DMS53 treated with DMSO at 0.1 percent for 48 hours (cell line): ENCODE measurements around the gene ZNF175.

ENCODE experiments used
- DNase-seq: peaks from one replicate; lab custom pipeline; 2025; ENCODE audit not compliant: unreplicated experiment; lab: John Stamatoyannopoulos, UW

ZNF175 gene

GRCh38 chr19:51549533-51550324 is 21.4 kb upstream of the ZNF175 start:
- DNase-seq, result no peak

DNA sequence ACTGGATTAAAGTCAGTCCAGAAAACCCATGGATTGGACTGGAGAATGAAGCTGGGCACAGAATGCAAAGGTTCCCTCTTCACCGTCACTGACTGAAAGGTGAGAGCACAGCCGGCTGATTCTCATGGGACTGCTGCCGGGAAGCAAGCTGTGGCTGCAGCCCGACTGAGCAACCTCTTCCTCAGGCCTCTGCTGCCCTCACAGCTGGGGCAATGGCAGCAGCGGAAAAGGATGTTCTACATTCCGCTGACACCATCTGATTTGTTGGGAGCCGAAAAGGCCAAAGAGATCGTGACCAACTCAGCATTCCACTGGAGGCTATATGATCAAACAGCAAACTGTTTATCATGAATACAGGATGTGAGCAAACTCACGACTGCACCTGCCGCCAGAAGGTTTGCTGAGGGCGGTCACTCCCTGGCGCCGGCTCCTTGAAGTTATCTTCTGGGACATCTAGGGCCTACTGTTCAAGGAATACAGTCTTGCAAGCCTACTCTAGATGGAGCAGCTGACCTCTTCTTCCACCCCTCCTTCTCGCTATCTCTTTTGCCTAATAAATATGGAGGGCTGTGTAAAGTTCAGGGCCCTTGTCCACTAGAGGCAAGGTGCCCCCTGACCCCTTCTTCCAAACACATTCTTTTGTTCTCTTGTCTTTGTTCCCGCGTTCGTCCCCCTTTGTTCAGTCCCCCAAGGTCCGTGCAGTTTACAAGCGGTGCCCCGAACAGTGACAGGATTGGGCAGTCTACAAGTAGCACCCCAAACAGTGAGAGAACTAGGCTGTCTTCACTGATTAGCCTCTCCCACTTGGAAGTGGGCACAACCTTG is 20.0 kb upstream of the ZNF175 start:
- DNase-seq, result no peak

DNA sequence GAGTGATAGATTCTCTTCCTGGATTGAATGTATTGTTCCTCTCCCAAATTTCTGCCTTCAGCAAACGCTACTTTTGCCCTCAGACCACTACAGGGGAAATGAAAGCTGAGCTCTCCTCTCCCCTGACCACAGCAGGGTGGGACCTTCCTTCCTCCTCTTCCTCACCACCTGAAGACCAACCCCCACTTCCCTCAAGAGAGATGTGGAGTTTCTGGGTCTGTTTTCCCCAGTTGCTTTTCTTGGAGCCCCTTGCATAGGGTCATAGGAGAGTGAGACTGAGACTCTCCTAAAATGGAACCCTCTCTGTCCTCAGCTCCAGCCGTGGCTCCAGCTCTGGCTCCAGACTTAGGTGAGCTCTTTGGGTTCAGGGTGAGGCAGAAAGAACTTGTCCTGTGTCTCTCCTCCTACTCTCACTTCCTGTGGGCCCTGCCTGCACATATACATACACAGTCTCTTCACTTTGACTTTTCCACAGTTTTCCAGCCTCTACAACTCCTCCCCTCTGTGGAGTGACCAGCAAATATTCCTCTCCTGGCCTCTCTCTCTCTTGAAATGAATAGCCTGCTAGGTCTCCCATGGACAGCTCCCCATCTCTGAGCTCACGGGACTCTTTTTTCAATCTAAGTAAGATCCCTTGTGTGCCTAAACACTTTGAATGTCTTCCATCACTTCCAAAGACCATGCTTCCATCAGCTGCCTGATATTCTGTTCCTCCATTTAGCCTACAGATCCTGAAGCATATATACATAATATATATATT is 19.2 kb upstream of the ZNF175 start:
- DNase-seq, result no peak

DNA sequence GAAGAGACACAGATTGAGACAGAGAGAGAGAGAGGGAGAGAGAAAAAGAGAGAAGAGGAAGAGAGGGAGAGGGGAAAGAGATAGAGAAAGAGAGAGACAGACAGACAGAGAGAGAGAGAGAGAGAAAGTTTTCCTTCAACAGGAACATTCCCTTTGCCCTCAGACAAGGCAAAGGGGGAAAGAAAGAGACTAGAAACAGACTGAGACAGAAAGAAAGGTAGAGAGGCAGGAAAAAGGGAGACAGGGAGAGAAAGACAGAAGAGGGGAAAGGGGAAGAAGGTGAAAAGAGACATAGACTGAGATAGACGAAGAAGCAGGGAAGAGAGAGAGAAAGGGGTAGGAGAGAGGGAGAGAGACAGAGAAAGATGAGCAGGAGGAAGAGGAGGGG is 18.5 kb upstream of the ZNF175 start:
- no peak for DNase-seq

- no peak for DNase-seq
These were observed 17.9 kb upstream of the ZNF175 start for GRCh38 chr19:51552996-51553725.

DNA sequence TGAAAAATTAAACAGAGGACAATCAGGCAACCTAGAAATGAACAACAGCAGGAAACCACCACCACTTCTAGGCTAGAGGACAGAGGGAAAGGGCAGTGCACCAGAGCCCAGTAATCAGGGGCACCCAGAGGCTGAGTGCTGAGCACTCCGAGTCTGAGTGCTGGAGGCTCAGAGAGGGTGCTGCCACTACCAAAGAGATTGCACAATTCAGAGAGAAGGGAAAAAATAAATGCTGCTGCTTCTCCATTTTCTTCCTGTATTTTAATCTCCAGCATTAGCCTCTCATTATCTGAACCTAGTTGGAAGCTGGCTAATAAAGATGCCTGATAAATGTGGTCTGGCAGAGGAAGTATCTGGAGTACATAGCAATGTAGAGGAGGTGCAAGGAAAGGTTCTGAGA is 11.8 kb upstream of the ZNF175 start:
- no peak for DNase-seq

DNA sequence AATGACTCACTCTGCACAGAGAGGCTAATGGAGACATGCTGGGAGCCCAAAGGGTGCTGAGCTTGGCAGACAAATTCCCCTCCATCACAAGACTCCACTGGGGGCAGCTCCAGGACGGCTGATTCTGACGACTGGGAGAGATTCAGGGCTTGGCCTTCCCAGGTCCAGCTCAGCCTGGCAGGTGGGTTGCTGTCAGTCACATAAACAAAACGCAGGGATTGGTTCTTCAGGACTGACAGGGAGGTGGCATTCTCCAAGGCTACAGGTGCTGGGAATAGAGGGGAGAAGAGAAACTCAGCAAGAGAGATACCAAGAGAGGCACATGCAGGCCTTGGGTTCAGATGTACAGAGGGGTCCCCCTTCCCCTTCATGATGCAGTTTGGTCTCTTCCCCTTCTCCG is 10.7 kb upstream of the ZNF175 start:
- DNase-seq, result no peak

GRCh38 chr19:51564791-51565190 is 6.3 kb upstream of the ZNF175 start:
- DNase-seq, result no peak

- no peak for DNase-seq
These were observed 5.5 kb upstream of the ZNF175 start for GRCh38 chr19:51565583-51565982.

DNA sequence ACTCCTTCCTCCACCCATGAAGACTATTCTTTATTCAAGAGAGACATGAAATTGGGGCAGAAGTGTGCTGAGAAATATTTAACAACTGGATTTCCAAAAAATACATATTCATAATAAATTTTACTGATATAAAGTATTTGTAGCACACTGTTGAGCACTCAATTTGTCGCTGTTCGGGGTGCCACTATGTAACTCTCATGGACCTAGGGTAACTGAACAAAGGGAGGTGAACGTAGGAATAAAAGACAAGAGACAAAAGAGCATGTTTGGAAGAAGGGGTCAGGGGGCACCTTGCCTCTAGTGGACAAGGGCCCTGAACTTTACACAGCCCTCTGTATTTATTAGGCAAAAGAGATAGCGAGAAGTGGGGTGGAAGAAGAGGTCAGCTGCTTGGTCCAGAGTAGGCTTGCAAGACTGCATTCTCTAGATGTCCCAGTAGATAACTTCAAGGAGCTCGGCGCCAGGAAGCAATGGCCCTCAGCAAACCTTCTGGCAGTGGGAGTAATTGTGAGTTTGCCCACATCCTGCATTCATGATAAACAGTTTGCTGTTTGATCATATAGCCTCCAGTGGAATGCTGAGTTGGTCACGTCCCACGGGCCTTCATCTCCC is 4.5 kb upstream of the ZNF175 start:
- no peak for DNase-seq

DNA sequence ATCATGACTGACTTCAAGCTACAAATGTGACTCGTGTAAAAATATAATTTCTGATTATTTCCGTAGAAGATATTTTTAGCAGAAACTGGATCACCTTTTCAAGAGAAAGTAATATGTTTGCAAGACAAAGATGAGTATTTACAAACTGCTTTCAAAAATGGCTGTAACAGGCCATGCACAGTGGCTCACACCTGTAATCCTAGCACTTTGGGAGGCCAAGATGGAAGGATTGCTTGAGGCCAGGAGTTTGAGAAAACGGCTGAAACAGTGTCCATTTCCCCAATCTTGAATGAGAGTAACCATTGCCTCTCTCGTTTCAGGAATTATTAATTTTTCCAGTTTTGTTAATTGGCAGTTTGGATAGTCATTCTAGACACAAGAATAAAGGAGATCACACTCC is 3.5 kb upstream of the ZNF175 start:
- no peak for DNase-seq

DNA sequence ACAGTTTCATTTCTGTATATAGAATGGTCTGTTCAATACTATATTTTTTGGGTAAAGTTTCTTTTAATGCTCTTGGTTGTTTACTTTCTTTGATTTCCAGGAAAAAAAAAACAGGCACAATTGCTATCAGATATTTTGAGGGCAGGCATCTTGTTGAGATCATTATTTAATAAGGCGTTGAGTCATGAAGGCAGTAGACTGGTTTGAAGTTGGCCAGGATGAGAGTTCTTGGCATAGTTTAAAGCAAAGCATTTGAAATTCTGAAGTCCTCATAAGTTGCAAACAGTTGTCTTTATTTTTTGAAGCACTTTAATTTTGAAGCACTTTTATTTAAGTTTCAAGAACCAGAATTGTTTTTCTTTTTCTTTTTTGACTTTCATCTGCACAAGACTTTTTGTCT is 2.6 kb upstream of the ZNF175 start:
- DNase-seq, result no peak

DNA sequence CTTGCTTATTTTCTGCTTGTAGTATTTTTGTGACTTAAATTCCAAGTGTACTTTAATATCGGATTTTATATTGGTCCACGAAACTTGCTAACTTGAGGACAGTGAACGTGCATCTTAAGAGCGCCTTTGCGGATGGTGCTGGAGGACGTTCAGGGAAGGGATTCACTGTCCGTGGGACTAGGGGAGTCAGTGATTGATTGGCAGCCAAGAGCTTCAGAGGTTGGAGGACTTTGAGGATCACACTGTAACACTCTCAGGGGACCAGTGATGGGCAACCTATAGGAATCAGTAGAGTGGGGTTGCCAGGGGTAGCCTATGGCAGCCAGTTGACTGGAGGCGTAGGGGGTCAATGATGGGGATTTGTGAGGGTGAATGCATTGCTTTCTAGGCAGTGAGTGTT is 516 bp downstream of the ZNF175 start:
- no peak for DNase-seq

- DNase-seq, result no peak
These were observed 1.3 kb downstream of the ZNF175 start for GRCh38 chr19:51572410-51572809.

- DNase-seq, result no peak
These were observed 1.8 kb downstream of the ZNF175 start for GRCh38 chr19:51572908-51573307.

DNA sequence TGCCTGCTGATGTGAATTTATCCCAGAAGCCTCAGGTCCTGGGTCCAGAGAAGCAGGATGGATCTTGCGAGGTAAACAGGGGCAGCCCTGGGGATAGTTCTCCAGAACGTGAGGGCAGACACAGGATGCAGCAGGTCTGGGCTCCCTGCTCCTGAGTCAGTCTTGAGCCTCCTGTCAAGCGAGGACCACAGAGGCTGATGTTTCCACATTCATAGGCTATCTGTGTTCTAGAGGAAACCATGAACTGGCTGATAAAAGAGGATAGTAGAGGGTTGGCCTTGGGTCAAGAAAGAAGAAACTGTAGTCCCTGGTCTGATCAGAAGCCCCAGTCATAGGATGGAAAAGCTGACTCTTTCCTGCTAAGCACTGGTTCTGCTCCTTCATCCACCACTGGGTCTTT is 2.2 kb downstream of the ZNF175 start:
- no peak for DNase-seq

- no peak for DNase-seq
These were observed 5.8 kb downstream of the ZNF175 start for GRCh38 chr19:51576850-51577249.

- DNase-seq, result no peak
These were observed 15.1 kb downstream of the ZNF175 start for GRCh38 chr19:51586103-51586728.

DNA sequence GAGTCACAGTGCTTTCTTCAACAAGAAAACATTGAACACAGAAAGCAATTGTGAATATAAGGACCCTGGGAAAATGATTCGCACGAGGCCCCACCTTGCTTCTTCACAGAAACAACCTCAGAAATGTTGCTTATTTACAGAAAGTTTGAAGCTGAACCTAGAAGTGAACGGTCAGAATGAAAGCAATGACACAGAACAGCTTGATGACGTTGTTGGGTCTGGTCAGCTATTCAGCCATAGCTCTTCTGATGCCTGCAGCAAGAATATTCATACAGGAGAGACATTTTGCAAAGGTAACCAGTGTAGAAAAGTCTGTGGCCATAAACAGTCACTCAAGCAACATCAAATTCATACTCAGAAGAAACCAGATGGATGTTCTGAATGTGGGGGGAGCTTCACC is 15.7 kb downstream of the ZNF175 start:
- no peak for DNase-seq
